Ovary (tissue), 9 donors: ENCODE results near the gene LYRM7. TPM values are rescaled to one million over a fixed set of nuclear protein-coding genes. Genes with fewer than 3 reads are reported as not detected.

Experiments
- DNase-seq, 5 donors: peaks; one replicate each; pipeline ENCODE4 v3.0.0-alpha.2; 2019 to 2020
- H3K27ac ChIP-seq, 2 donors: fragments of 200-600 bp; one replicate each; pipeline versions ENCODE4 v1.5.1 to v1.8.0; 2019 to 2022
- H3K27me3 ChIP-seq: fragments of 200-600 bp; one replicate; pipeline ENCODE4 v1.8.0; 2022
- H3K36me3 ChIP-seq: fragments of 200-600 bp; sonication (generic); one replicate; pipeline ENCODE4 v1.5.1; 2019
- H3K4me1 ChIP-seq: one replicate; pipeline ENCODE4 v1.8.1; 2013; ENCODE audit warnings: mild to moderate bottlenecking, moderate library complexity; ENCODE audit not compliant: insufficient read depth
- H3K4me3 ChIP-seq: fragments of 200-600 bp; sonication (generic); one replicate; pipeline ENCODE4 v1.5.1; 2017
- H3K9me3 ChIP-seq, 2 donors: fragments of 200-600 bp in 1 of 2; sonication (generic) in 1 of 2; one replicate each; pipeline versions ENCODE4 v1.5.1 to v1.8.1; 2013 to 2019; ENCODE audit warnings: mild to moderate bottlenecking in 1 of 2, moderate library complexity in 1 of 2
- EP300 ChIP-seq: sonication (generic); formaldehyde crosslinking; IDR thresholded peaks from one replicate; pipeline ENCODE4 v1.6.1; 2017; ENCODE audit warnings: antibody characterized with exemption
- POLR2A ChIP-seq: fragments of 450-650 bp; IDR thresholded peaks from one replicate; pipeline ENCODE4 v1.6.1; 2017; ENCODE audit warnings: antibody characterized with exemption, mild to moderate bottlenecking, moderate library complexity
- WGBS, 3 donors: extraction: QIAGEN DNeasy Blood & Tissue Kit in 1 of 3; methylation state at CpG; one replicate each; pipeline versions ENCODE4 v1.1.5 to v1.1.7; 2013 to 2017; 5-methylcytosine and 5-hydroxymethylcytosine counted together
- intact Hi-C, 4 donors: fragments of 100-400 bp; cut with DNase I; formaldehyde crosslinking; loops; one replicate each; pipeline versions ENCODE4 v1.11.0 to v1.15.1; 2022 to 2023
- polyA plus RNA-seq, 2 donors: library from polyadenylated mRNA; stranded (reverse); fragments of 200-250 nt in 1 of 2; fragments of 350-450 nt in 1 of 2; fragmentation: Illumina TruSeq in 1 of 2; extraction: RNeasy Lipid Tissue Mini Kit (QIAGEN cat#74804) in 1 of 2; gene quantifications; one replicate each; pipeline ENCODE4 v1.2.3, GENCODE V29; 2013 to 2014
- total RNA-seq, 7 donors: library from RNA; depleted of rRNA in 2 of 7; stranded (reverse); fragments of >200 nt in 2 of 7; fragmentation: NEBNext Ultra II Directional in 3 of 7; extraction: Animal tissue kit (Norgen Biotek cat#: 25700) in 3 of 7; gene quantifications; one replicate each; pipeline versions ENCODE4 v1.1.0 to v1.2.4, GENCODE V29; 2016 to 2023
- TF ChIP-seq, protein P1 (sequence below), 3 donors: fragments of 450-650 bp in 2 of 3; fragments of 200-600 bp in 1 of 3; IDR thresholded peaks; one replicate each; pipeline versions ENCODE4 v1.5.1 to v1.8.0; 2016 to 2022; ENCODE audit warnings: antibody characterized with exemption in 3 of 3, mild to moderate bottlenecking in 1 of 3
- donor health status: DM: no; HTN: no; CAD: no; lungs with moderate emphysema.
- donor health status: DM: no; HTN: no; CAD: no.
- donor health status: Bipolar disorder and iron deficiency.
- donor health status: DM: yes; HTN: yes; CAD: no.
- donor health status: DM: no; HTN: no; CAD: no.
- donor health status: DM: yes; HTN: yes; CAD: no.

Gene LYRM7
- total and polyA plus RNA-seq, 9 donors = 3.9 to 17.9 (median 9.0) TPM

DNA sequence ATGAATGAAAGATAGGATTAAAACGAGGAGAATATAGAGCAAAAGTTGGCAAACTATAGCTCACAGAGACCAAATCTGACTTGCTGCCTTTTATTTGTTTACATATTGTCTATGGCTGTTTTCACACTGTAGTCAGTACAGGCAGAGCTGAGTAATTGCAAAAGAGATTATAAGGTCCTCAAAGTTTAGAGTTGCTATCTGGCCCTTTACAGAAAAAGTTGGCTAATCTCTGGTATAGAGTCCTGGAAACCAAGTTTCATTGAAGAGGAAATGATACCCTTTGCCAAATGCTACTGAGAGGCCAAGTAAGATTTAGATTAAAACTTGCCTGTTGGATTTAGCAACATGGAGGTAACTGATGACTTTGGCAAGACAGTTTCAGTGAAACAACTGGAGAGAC, 36.0 kb downstream of the LYRM7 start:
- intact Hi-C loops = no loop called here
- no peaks in the 10 kb centered on the region for H3K4me1 ChIP-seq
- no peak overlapping the region for H3K27ac ChIP-seq
- no peaks in the 10 kb centered on the region for H3K36me3 ChIP-seq
- H3K4me3 ChIP-seq = no peak overlapping the region
- no peak for DNase-seq
- no peak for TF ChIP-seq POLR2A
- TF ChIP-seq EP300 = no peak
- TF ChIP-seq, protein P1, sequence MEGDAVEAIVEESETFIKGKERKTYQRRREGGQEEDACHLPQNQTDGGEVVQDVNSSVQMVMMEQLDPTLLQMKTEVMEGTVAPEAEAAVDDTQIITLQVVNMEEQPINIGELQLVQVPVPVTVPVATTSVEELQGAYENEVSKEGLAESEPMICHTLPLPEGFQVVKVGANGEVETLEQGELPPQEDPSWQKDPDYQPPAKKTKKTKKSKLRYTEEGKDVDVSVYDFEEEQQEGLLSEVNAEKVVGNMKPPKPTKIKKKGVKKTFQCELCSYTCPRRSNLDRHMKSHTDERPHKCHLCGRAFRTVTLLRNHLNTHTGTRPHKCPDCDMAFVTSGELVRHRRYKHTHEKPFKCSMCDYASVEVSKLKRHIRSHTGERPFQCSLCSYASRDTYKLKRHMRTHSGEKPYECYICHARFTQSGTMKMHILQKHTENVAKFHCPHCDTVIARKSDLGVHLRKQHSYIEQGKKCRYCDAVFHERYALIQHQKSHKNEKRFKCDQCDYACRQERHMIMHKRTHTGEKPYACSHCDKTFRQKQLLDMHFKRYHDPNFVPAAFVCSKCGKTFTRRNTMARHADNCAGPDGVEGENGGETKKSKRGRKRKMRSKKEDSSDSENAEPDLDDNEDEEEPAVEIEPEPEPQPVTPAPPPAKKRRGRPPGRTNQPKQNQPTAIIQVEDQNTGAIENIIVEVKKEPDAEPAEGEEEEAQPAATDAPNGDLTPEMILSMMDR (IDR thresholded peaks at IDR 0.05) = no peak
- H3K27me3 ChIP-seq = no peaks in the 10 kb centered on the region
- H3K9me3 ChIP-seq = no peaks in the 10 kb centered on the region
- WGBS, 3 donors = 34 to 55% (median 37%) methylated on average over 1 of the region's 1 CpG

DNA sequence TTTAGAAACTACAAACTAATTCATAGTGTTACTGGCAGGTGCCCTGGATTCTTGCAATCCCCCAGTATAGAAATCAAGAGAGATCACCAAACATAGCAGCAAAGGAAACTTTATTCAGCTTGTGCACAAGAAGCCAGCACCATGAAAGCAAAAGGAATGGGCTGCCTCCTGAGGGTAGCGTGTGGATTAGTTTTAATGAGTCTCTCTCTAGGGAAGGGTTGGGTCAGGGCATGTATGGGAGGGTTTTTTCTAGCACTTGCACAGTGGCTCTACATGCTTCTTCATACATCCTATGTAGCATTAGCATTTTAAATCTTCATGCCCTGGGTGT, 38.4 kb downstream of the LYRM7 start:
- intact Hi-C loops = no loop called here
- Histone ChIP-seq H3K4me3 (no peak overlapping the region), H3K27me3 (no peaks in the 10 kb centered on the region), H3K9me3 (no peaks in the 10 kb centered on the region), H3K36me3 (no peaks in the 10 kb centered on the region), H3K27ac (no peak overlapping the region), H3K4me1 (no peaks in the 10 kb centered on the region)
- TF ChIP-seq POLR2A (no peak), EP300 (no peak)
- TF ChIP-seq, protein P1 (IDR thresholded peaks at IDR 0.05) = no peak
- WGBS, 3 donors = 82 to 88% (median 86%) methylated on average over 1 of the region's 1 CpG
- DNase-seq = no peak

DNA sequence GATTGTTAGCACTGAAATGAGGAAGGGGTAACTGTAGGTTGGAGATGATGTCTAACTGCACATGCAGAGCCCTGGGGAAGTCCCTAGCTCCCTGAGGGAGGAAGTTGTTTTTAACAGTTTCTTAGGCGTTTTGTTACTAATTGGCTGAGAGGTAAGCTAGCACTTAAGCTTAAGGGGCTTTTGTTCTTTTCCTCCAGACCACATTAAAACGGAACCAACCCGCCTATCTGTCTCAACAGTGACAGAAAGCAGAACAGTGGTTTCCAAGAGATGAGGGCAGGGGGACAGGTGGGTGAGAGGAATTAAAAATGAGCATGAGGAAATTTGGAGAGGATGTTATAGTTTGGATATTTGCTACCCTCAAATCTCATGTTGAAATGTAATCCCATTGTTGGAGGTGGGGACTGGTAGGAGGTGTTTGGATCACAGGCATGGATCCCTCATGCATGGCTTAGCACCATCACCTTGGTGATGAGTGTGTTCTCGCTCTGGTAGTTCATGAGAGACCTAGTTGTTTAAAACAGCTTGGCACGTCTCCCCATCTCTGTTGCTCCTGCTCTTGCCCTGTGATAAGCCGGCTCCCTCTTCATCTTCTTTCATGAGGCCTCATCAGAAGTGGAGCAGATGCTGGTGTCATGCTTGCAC, 38.9 kb downstream of the LYRM7 start:
- Histone ChIP-seq H3K4me1 (peaks cover 2% of the 10 kb centered on the region), H3K27ac (no peak overlapping the region), H3K27me3 (no peaks in the 10 kb centered on the region), H3K4me3 (no peak overlapping the region), H3K9me3 (no peaks in the 10 kb centered on the region), H3K36me3 (no peaks in the 10 kb centered on the region)
- DNase-seq = no peak
- intact Hi-C loops = no loop called here
- WGBS, 3 donors = 62 to 71% (median 63%) methylated on average over 6 of the region's 6 CpGs
- TF ChIP-seq, protein P1 (IDR thresholded peaks at IDR 0.05) = no peak
- TF ChIP-seq EP300 = no peak

DNA sequence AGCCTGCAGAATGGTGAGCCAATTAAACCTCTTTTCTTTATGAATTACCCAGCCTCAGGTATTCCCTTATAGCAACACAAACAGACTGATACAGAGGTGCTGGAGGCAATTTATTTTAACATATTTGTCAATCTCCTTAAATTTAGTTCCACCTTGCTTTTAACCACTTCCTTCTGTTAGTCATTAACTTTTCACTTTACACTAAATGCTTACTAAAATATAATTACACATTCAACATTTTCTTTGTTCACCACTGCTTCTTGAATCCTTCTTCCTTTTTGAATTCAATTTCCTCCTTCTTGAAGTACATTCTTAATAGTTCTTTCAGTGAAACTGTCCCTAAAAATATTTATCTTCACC, 39.4 kb downstream of the LYRM7 start:
- peaks cover 2% of the 10 kb centered on the region for H3K4me1 ChIP-seq

More for the DNA sequence above, 39.4 kb downstream of the LYRM7 start:
- Histone ChIP-seq H3K4me3 (no peak overlapping the region), H3K27ac (no peak overlapping the region), H3K36me3 (no peaks in the 10 kb centered on the region), H3K9me3 (no peaks in the 10 kb centered on the region), H3K27me3 (no peaks in the 10 kb centered on the region)
- intact Hi-C loops = no loop called here
- TF ChIP-seq POLR2A = no peak
- TF ChIP-seq EP300 = no peak
- TF ChIP-seq, protein P1 (IDR thresholded peaks at IDR 0.05) = no peak
- DNase-seq = no peak
